ENCODE data around the gene PPP6R1. TPM values are rescaled to one million over a fixed set of nuclear protein-coding genes. Genes with fewer than 3 reads are reported as not detected.

PPP6R1 gene
- total RNA-seq, 1 donor from 2014 or later = 39.8 TPM

- no peak for DNase-seq
- intact Hi-C loops (cut with micrococcal nuclease) = no loop called here
- Histone ChIP-seq H3K4me3 (no peak overlapping the region), H3K27me3 (ENCODE audit: low read depth) (no peaks in the 10 kb centered on the region), H3K4me1 (peaks cover 14% of the 10 kb centered on the region), H3K36me3 (peaks cover 9% of the 10 kb centered on the region), H3K27ac (replicated peaks) (no peak overlapping the region), H3K9me3 (replicated peaks) (peaks cover 5% of the 10 kb centered on the region)
- TF ChIP-seq CTCF (IDR thresholded peaks at IDR 0.05; ENCODE audit: borderline replicate concordance) = no peak
These were observed 35.4 kb downstream of the PPP6R1 start for GRCh38 chr19:55223291-55224037.

- Histone ChIP-seq H3K36me3 (no peaks in the 10 kb centered on the region), H3K9me3 (replicated peaks) (peaks cover 5% of the 10 kb centered on the region), H3K27ac (replicated peaks) (no peak overlapping the region), H3K27me3 (ENCODE audit: low read depth) (no peaks in the 10 kb centered on the region), H3K4me1 (peaks cover 17% of the 10 kb centered on the region), H3K4me3 (no peak overlapping the region)
- intact Hi-C loops (cut with micrococcal nuclease) = no loop called here
- no peak for DNase-seq
- no peak for TF ChIP-seq CTCF (IDR thresholded peaks at IDR 0.05; ENCODE audit: borderline replicate concordance)
These were observed 38.3 kb downstream of the PPP6R1 start for GRCh38 chr19:55220525-55220924.

- peak overlapping the region; percentile 71 for H3K27ac ChIP-seq (replicated peaks)
- no peak for TF ChIP-seq CTCF (IDR thresholded peaks at IDR 0.05; ENCODE audit: borderline replicate concordance)
- no peaks in the 10 kb centered on the region for H3K36me3 ChIP-seq
- peak; percentile 81 for DNase-seq
- peaks cover 17% of the 10 kb centered on the region for H3K4me1 ChIP-seq
- no peaks in the 10 kb centered on the region for H3K27me3 ChIP-seq (ENCODE audit: low read depth)
- H3K4me3 ChIP-seq = peak overlapping the region; percentile 64
- intact Hi-C loops (cut with micrococcal nuclease) = no loop called here
- peaks cover 18% of the 10 kb centered on the region for H3K9me3 ChIP-seq (replicated peaks)
These were observed 42.2 kb downstream of the PPP6R1 start for GRCh38 chr19:55216461-55217198.

- intact Hi-C loops (cut with micrococcal nuclease) = no loop called here
- no peak for TF ChIP-seq CTCF (IDR thresholded peaks at IDR 0.05; ENCODE audit: borderline replicate concordance)
- no peaks in the 10 kb centered on the region for H3K27me3 ChIP-seq (ENCODE audit: low read depth)
- no peak overlapping the region for H3K27ac ChIP-seq (replicated peaks)
- peaks cover 12% of the 10 kb centered on the region for H3K9me3 ChIP-seq (replicated peaks)
- no peak for DNase-seq
- peaks cover 27% of the 10 kb centered on the region for H3K4me1 ChIP-seq
- no peak overlapping the region for H3K4me3 ChIP-seq
- no peaks in the 10 kb centered on the region for H3K36me3 ChIP-seq
These were observed 45.3 kb downstream of the PPP6R1 start for GRCh38 chr19:55213547-55213946.

- intact Hi-C loops (cut with micrococcal nuclease) = no loop called here
- no peak overlapping the region for H3K4me3 ChIP-seq
- no peak for DNase-seq
- no peak for TF ChIP-seq CTCF (IDR thresholded peaks at IDR 0.05; ENCODE audit: borderline replicate concordance)
- peaks cover 12% of the 10 kb centered on the region for H3K9me3 ChIP-seq (replicated peaks)
- no peaks in the 10 kb centered on the region for H3K36me3 ChIP-seq
- H3K27ac ChIP-seq (replicated peaks) = no peak overlapping the region
- no peaks in the 10 kb centered on the region for H3K27me3 ChIP-seq (ENCODE audit: low read depth)
- H3K4me1 ChIP-seq = peaks cover 25% of the 10 kb centered on the region
These were observed 46.4 kb downstream of the PPP6R1 start for GRCh38 chr19:55212447-55212846.

Measured in left ventricle myocardium inferior (tissue), 1 donor.